Suprapubic skin (tissue), 4 donors: ENCODE data around the gene HIGD2B.

Experiments used
- EP300 ChIP-seq: sonication (generic); formaldehyde crosslinking; IDR thresholded peaks from one replicate; pipeline ENCODE4 v1.6.1; 2017; ENCODE audit warnings: antibody characterized with exemption
- POLR2A ChIP-seq, 2 donors: fragments of 450-650 bp; IDR thresholded peaks; one replicate each; pipeline ENCODE4 v1.6.1; 2017; ENCODE audit warnings: antibody characterized with exemption in 2 of 2, mild to moderate bottlenecking in 2 of 2, moderate library complexity in 2 of 2
- POLR2AphosphoS5 ChIP-seq, 3 donors: sonication (generic); formaldehyde crosslinking; IDR thresholded peaks; one replicate each; pipeline ENCODE4 v1.6.1; 2017; ENCODE audit warnings: antibody characterized with exemption in 3 of 3
- TF ChIP-seq, protein P1 (sequence below), 2 donors: fragments of 200-600 bp in 1 of 2; fragments of 450-650 bp in 1 of 2; sonication (generic) in 1 of 2; IDR thresholded peaks; one replicate each; pipeline ENCODE4 v1.5.1; 2016 to 2019; ENCODE audit warnings: antibody characterized with exemption in 2 of 2, mild to moderate bottlenecking in 1 of 2, moderate library complexity in 1 of 2

DNA sequence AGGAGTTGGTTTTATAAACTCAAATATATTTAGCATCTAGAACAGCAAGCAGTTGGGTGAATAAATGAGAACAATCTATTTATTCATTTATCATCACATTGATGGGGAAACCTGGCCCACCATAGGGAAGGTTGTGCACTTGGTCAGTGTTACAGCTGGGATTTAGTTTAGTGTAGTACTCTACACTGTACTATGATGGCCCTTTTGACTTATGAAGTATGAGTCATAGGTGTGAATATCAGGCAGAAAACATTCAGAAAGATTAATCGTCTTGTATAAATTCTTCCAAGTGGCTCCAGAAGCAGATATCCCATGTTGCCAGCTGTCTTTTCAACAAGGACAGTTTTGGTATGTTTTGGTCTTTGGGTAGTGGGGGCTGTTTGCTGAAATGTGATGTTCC lies 38.0 kb upstream of the HIGD2B start:
- TF ChIP-seq, protein P1, sequence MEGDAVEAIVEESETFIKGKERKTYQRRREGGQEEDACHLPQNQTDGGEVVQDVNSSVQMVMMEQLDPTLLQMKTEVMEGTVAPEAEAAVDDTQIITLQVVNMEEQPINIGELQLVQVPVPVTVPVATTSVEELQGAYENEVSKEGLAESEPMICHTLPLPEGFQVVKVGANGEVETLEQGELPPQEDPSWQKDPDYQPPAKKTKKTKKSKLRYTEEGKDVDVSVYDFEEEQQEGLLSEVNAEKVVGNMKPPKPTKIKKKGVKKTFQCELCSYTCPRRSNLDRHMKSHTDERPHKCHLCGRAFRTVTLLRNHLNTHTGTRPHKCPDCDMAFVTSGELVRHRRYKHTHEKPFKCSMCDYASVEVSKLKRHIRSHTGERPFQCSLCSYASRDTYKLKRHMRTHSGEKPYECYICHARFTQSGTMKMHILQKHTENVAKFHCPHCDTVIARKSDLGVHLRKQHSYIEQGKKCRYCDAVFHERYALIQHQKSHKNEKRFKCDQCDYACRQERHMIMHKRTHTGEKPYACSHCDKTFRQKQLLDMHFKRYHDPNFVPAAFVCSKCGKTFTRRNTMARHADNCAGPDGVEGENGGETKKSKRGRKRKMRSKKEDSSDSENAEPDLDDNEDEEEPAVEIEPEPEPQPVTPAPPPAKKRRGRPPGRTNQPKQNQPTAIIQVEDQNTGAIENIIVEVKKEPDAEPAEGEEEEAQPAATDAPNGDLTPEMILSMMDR (IDR thresholded peaks at IDR 0.05): no peak
- TF ChIP-seq POLR2AphosphoS5 (IDR thresholded peaks at IDR 0.05) (no peak), POLR2A (IDR thresholded peaks at IDR 0.05) (no peak), EP300 (no peak)
